GM18519 (cell line): ENCODE results near the gene MAP2.

Experiments used
- ATAC-seq: cut with Tn5 transposase; IDR thresholded peaks from one replicate; pipeline ENCODE4 v1.9.1; 2021; ENCODE audit warnings: mild to moderate bottlenecking, moderate library complexity; ENCODE audit not compliant: unreplicated experiment, low FRiP score

MAP2 gene

DNA sequence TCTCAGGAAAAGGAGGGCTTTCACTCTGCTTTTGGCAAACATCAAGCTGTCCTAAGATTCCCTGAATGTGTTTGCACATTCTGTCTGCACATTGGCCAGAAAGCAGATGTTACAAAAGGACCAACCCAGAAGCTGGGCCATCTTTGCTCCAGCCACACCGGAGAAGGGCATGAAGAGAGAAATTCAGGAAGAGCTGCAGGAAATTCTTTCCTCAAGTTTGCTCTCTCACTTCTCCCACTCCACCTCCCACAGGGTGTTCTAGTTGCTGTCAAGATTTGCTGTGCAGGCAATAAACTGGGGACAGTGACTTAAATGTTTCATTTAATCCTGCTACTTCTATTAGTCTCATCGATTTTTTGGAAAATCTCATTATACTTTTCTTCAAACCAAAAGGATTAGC is 210.1 kb downstream of the MAP2 start:
- no peak for ATAC-seq

DNA sequence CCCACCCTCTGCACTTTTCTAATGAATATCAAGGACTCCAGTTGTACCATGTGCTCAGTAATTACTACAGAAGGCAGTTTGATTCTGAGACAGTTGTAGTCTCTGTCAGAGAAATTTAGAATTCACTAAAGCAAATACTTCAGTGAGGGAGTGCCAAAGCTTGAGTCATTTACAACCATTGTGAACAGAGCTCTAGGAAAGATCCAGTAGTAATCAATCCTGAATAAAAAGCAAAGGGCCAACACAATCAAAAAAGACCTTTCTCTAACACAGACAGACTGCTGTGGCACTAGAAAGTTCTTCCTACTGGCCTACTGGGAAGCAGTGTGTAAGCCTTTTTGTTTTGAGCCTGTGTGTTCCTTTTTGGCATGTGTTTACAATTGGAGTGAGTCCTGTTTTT is 212.2 kb downstream of the MAP2 start:
- ATAC-seq: no peak

DNA sequence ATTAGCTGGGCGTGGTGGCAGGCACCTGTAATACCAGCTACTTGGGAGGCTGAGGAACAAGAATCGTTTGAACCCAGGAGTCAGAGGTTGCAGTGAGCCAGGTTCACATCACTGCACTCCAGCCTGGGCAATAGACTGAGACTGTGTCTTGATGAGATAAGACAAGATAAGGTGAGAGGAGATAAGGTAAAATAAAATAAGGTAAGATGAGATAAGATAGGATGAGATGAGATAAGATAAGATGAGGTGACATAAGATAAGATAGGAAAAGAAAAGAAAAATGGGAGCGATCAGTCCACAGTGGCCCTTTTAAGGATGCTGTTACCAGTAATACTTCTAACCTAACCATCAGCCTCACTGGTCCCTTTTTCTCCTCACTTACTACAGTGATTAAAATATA is 213.4 kb downstream of the MAP2 start:
- no peak for ATAC-seq

DNA sequence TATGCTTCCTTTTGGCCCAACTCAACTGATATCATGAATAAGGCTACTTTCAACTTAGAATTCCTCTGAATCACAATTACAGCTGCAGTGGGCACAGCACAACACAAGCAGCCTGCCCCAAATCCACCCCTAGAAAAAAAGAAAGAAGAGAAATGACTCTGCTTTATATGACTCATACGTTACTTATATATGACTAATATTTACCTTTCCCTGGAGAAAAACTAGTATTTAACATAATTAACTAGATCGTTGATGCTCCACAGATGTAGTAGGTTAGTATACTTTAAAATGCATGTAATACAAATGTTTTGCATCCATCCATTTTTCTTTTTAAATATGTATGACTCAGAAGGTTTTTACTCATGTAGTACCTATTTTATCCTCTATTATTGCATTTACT is 214.5 kb downstream of the MAP2 start:
- no peak for ATAC-seq

DNA sequence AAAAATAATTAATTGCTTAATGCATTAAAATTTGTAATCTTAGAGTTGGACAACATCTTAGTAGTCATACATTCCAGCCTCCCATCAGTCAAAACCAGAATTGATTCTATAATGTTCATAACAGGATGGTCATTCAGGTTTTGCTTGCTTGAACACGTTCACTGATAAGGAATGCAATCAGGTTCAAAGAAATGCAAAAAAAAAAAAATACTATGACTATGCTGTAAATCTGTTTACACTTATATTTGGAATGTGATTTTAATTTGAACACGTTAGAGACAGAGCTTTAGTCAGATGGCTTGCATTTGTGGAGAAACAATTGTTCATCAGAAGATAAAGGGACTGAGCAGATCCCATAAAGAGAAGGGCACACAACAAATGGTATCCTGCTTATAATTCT is 216.5 kb downstream of the MAP2 start:
- ATAC-seq: no peak

DNA sequence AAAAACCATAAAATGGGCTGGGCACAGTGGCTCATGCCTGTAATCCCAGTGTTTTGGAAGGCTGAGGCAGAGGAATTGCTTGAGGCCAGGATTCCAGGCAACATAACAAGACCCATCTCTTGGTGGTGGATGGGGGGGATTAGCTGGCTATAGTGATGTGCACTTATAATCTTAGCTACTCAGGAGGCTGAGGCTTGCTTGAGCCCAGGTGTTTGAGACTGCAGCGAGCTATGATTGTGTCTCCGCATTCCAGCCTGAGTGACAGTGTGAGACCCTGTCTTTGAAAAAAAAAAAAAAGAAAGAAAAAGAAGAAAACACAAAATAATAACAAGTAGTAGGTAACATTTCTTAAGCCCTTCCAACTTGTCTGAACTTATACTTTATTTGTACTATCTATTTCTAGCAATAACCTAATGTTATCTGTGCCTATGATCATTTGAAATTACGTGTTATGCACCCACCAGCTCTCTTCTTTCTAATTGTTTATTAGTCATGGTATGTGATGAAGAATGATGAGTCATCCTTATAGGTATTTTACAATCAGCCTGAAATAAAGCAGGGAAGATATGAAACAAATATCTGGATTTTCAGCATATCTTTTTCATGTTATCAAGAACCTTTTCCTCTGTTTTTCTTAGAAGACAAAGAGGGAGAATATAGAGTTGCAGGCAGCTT is 218.4 kb downstream of the MAP2 start:
- ATAC-seq: no peak

DNA sequence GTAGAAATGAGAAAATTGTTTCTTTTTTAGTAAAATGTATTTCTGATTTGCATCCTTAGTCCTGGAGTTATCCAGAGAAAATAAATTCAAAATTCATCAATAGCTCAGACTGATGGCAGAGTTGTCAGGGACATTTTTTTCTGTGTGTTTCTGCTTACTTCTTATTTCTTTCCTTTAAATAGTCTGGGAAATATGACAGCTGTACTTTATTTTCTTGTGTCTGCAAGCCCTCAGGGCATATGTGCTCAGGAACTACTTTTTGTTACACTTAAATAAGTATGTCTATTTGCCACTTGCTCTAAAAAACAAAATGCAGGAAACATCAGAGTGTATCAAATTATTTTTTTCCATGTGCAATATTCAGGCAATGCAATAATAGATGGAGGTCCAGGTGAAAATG is 221.0 kb downstream of the MAP2 start:
- ATAC-seq: no peak

DNA sequence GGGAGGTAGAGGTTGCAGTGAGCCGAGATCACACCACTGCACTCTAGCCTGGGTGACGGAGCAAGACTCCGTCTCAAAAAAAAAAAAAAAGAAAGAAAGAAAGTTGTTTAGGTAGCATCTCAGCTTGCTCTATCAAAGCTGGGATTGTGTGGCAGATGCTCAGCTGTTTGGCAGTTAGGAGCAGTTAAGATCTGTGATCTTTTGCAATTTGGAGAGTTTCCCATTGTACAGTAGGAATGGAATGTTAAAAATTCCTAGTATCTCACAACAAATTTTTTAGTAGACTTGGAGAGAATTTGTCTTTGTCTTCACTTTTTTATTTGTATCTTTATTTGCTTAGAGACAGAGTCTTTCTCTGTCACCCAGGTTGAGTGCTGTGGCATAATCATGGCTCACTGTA is 224.9 kb downstream of the MAP2 start:
- no peak for ATAC-seq

DNA sequence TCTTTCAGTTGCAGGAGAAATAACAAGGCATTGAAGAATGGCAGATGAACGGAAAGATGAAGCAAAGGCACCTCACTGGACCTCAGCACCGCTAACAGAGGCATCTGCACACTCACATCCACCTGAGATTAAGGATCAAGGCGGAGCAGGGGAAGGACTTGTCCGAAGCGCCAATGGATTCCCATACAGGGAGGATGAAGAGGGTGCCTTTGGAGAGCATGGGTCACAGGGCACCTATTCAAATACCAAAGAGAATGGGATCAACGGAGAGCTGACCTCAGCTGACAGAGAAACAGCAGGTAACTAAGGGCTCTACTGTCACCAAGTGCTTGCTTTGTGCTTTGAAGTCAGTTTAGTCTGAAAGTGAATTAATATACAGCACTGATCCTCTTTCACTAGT is 229.3 kb downstream of the MAP2 start:
- no peak for ATAC-seq

DNA sequence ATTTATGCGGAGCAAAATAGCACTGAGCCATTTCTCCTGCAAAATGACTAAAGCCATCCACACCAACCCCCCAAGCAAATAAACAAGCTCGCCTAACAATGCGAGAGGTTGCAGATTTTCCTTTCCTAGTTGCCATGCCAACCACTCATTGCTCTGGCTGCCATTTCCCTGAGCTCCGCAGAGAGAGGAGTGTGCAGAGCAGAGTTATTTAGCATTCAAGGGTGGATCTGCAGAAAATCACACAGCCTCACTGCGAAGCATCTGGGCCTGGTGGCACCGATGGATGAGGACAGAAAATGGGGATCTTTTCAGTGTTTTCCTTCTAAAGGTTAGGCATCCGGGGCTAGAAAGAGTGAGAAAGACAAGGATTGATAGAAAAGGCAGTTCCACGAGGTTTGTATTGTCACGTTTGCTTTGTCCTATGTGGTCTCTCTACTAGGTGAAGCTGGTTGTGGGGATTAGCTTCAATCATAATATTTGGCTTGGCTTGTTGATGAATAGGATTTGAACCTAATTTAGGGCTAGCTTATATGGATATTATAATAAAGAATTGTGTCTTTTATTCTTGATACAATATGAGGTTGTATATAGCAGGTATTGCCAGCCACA is 237.5 kb downstream of the MAP2 start:
- ATAC-seq: no peak

DNA sequence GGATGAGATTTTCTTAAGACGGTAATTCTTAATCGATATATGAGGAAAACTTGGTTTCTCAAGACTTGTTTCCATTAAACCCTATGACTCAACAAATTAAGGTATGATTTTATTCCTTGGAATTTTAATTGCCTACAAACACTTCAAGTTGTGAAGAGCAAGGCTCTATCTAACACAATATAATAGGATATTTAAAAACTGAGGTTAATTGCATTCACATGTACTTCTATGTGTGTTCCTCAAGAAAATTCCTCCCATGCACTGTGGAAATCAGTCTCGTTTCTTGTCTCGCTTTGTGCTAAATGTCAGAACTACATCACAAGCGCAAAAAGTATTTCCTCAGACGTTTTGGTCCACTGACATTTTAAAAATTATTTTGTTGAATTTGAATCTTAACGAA is 238.2 kb downstream of the MAP2 start:
- ATAC-seq: no peak

DNA sequence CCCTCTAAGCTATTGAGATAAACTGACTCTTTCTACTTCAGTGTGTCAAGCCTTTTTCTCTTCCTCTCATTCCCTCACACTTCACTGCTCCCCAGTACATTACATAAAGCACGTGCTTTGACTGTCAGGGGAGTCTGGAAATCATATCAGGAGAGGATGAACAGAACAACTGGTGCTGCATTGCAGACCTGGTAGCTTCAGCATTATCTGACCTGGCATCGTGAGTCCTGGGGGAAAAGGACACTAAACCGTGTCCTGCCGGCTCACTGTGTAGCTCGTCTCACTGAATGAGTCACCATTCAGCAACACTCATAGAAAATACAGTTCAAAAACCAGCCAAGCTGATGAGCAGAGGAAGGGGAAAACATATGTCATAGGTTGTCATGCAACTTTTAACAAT is 239.3 kb downstream of the MAP2 start:
- ATAC-seq: no peak

DNA sequence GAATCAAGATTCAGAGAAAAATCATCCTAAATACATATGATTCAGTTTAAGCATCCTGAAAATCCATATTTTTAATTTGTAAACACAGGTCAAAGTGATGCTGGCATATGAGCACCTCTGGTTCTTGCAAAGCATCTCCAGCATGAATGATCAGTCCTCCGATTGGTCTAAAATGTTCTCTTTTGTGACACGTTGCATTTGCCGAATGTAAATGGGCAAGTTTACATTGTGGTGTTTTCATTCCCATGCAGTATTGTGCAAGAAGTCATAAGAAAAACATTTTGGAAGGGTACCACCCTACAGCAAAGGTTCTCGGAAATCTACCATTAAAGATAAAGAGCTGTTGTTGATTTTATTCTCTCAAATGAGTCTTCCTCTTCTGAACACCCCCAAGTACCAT is 239.8 kb downstream of the MAP2 start:
- ATAC-seq: no peak

DNA sequence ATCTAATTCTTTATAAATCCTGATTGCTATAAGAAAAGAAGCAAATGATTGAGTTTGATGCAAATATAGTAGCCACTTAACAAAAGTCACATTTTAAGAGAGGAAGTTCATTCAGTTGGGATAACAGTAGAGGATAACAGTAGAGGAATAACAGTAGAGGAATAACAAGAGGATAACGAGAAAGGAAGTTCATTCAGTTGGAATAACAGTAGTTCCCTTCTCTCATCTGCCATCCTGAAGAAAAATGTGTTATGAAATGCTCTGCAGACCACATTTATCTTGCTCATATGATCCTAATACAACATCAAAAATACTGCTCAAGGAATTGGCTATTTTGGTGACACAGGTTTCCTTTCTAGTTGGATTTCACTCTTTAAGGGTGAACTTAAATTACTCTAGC is 242.4 kb downstream of the MAP2 start:
- ATAC-seq: no peak

DNA sequence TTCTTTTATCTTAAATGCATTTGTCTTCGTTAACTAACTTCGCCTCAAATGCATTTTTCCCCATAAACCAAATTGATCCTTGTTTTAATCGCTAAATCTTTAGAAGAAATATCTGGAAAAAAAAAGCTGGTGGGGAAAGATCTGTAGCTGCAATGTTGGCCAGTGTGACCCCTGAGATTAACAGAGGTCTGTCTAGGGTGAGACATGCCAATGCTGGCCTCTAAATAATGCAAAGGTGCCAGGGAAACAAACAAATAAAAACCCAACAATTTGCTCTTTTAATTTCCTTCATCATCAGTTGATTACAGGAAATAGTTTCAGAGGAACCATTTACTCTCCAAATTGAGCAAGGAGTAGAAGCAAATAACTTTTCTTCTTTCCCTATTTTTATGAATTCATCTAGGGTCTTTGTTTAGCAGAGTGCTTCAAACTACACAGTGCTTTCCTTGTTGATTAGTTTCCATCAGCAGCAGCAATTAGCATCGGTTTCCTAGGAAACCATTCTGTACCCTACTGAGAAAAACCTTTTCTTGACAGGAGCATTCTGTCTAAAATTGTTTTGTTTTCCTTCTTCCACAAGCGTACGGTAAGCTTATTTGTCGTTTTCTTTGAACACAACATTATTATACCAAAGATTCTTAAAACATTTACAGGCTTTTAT is 247.3 kb downstream of the MAP2 start:
- ATAC-seq: no peak

DNA sequence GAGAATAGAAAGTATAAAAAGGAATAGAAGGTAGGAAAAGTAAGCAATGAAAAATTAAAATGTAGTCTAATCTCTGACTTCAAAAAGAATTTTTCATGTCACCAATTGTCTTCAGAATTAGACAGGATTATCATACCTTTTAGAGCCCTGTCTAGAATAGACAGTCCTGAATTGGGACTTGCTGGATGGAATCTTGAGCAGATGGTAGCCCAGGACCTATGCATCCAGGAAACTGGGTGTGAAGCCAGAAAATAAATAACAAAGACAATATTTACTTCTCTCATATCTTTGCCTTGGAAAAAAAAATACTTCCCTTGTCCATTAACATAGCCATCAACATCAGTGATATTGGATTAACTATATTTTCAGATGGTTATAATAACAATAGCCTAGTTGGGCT is 250.0 kb downstream of the MAP2 start:
- ATAC-seq: no peak

DNA sequence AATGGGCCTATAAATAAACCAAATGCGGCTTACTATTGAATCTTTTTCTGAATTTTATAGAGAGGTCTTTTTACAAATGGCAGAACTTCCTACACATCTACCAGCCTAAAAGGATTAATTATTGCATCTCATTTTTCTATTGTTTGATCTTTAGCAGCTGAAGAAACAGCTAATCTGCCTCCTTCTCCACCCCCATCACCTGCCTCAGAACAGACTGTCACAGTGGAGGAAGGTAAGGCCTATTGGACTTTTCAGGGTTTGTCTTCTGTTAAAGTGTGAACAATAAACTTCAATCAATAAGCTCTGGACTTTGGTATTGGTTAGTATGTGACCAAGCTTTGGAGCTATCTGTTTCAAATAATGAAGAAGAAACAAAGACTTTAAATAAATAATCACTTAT is 256.7 kb downstream of the MAP2 start:
- no peak for ATAC-seq

DNA sequence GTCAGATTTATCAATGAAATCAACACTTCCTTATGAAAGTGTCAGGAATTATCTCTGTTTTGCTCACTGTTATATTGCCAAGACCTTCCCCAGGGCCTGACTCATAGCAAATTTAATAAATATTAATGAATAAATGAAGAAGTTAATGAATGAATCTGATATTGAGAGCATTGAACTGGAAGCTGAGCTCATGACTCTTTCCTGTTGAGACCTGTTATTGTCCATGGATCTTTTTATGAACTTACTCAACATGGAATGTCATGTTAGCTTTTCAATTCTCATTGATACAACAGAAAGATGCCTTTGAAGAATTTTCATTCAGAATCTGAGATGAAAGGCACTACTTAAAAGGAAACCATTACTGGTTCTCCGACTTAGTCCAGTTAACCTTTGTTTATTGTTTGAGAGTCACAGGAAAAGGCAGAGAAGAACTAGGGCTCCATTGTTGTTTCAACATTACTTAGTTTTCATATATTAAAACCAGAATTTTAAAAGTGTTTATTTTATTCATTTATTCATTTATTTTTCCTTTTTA is 257.4 kb downstream of the MAP2 start:
- no peak for ATAC-seq

DNA sequence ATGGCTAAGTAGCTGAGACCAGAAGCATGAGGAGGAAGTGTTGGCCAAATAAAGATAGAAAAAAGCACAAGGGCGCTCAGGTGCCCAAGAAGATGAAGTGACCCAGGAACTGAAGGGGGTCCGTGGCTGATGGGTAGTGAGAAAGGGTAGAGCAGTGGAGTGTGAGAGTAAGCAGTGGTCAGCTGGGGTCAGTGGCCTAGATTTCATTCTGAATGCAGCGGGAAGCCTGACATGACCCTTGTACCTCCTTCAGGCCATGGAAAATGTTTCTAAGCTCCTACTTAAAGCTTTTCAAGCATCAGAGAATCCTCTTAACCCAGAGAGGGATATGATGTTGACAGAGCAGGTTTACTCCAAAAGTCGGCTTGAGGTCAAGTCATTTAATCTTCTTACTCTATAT is 258.8 kb downstream of the MAP2 start:
- ATAC-seq: no peak

DNA sequence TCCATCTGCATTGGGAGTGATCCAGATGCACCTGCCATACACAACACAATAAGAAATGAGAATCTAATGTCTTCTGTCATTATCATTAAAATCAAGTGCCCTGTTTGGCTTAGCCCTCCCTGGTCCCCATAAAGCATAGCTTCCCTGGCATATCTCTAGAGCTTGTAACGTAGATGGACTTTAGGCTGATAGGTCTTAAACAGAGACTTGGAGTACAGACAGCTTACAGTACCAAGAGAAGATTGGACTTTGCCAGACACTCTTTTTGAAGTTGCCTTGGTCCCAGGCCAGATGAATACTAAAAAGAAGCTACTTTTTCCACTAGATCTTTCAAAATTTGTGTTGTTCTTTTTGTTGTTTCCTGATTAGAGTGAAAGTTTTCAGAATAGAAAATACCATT is 261.5 kb downstream of the MAP2 start:
- ATAC-seq: no peak

DNA sequence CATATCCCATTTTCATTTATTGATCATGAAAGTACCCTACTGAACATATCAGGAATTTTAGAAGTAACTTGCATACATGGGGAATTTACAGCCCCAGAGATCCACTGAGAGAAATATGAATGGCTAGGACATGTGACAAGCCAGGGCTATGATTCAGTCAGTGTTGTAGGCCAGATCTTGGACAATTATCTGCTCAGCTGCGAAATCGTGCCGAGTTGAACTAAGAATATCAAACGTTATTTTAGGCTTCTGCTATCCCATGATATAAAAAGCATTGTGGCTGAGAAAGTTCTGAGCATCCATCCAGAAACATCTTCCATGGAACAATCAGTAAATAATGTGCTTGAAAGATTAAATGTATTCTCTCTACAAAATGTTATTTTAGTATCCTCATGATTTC is 262.1 kb downstream of the MAP2 start:
- no peak for ATAC-seq

DNA sequence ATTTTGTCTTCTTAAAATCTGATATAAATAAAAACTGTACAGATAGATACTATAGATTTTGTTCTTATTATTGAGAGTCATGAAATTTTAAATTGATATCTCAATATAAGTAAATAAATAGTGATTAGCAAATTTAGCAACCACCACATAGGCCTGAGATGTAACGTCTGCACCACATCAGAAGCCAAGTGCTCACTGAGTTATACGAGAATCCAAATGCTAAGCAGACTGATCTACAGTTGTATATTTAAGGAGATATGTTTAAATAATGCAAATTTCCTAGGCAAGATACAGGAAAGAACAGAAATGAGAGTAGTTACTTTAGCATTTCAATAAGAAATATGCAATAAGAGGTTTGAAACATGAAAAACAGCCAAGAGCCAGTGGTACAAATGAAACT is 262.6 kb downstream of the MAP2 start:
- no peak for ATAC-seq
